Trophoblast cell (in vitro differentiated cells and primary cell): ENCODE data around the gene GATA5.

Source experiments
- DNase-seq, 2 donors: peaks; one replicate each; pipeline ENCODE4 v3.0.0-alpha.2; 2016
- H2AFZ ChIP-seq: 2 replicates; pipeline ENCODE4 v1.6.1; 2013; ENCODE audit warnings: low read length, moderate library complexity, mild to moderate bottlenecking; ENCODE audit not compliant: insufficient read depth, poor library complexity
- H2AK5ac ChIP-seq: 2 replicates; pipeline ENCODE4 v1.6.1; 2013; ENCODE audit warnings: mild to moderate bottlenecking, low read length
- H2BK120ac ChIP-seq: 2 replicates; pipeline ENCODE4 v1.6.1; 2013; ENCODE audit warnings: low read length, mild to moderate bottlenecking, moderate library complexity; ENCODE audit not compliant: insufficient read depth, poor library complexity
- H2BK12ac ChIP-seq: 2 replicates; pipeline ENCODE4 v1.6.1; 2013; ENCODE audit warnings: mild to moderate bottlenecking, low read length, moderate library complexity
- H2BK5ac ChIP-seq: 2 replicates; pipeline ENCODE4 v1.6.1; 2013; ENCODE audit warnings: low read length, low read depth, moderate library complexity, mild to moderate bottlenecking; ENCODE audit not compliant: poor library complexity
- H3K14ac ChIP-seq: 2 replicates; pipeline ENCODE4 v1.6.1; 2013; ENCODE audit warnings: mild to moderate bottlenecking, low read length
- H3K18ac ChIP-seq: 2 replicates; pipeline ENCODE4 v1.6.1; 2013; ENCODE audit warnings: mild to moderate bottlenecking, low read length
- H3K23ac ChIP-seq: 2 replicates; pipeline ENCODE4 v1.6.1; 2013; ENCODE audit warnings: low read length
- H3K27ac ChIP-seq: 2 replicates; pipeline ENCODE4 v1.5.1; 2013; ENCODE audit warnings: low read depth, mild to moderate bottlenecking, inconsistent platforms, low read length, moderate library complexity
- H3K27me3 ChIP-seq: 2 replicates; pipeline ENCODE4 v1.6.1; 2013; ENCODE audit warnings: inconsistent platforms, mild to moderate bottlenecking, low read length, moderate library complexity; ENCODE audit not compliant: insufficient read depth
- H3K36me3 ChIP-seq, 2 experiments: 1 replicate in 1 of 2; 2 replicates in 1 of 2; pipeline ENCODE4 v1.6.1; 2013; ENCODE audit warnings: low read length in 2 of 2, mild to moderate bottlenecking in 2 of 2, moderate library complexity in 1 of 2; ENCODE audit not compliant: insufficient read depth in 2 of 2, control insufficient read depth in 1 of 2
- H3K4ac ChIP-seq: 2 replicates; pipeline ENCODE4 v1.6.1; 2013; ENCODE audit warnings: low read depth, mild to moderate bottlenecking, low read length, moderate library complexity
- H3K4me1 ChIP-seq, 2 experiments: 1 replicate in 1 of 2; 2 replicates in 1 of 2; pipeline ENCODE4 v1.6.1; 2013; ENCODE audit warnings: low read length in 2 of 2, mild to moderate bottlenecking in 2 of 2, moderate library complexity in 1 of 2; ENCODE audit not compliant: insufficient read depth in 2 of 2, control insufficient read depth in 1 of 2
- H3K4me2 ChIP-seq: 2 replicates; pipeline ENCODE4 v1.6.1; 2013; ENCODE audit warnings: inconsistent platforms, mild to moderate bottlenecking, low read length, moderate library complexity
- H3K4me3 ChIP-seq: 2 replicates; pipeline ENCODE4 v1.5.1; 2013; ENCODE audit warnings: mild to moderate bottlenecking, low read depth, low read length, inconsistent platforms
- H3K79me1 ChIP-seq: one replicate; pipeline ENCODE4 v1.6.1; 2013; ENCODE audit warnings: low read length
- H3K79me2 ChIP-seq: 2 replicates; pipeline ENCODE4 v1.6.1; 2013; ENCODE audit warnings: low read length, mild to moderate bottlenecking; ENCODE audit not compliant: control insufficient read depth, insufficient read depth, poor library complexity
- H3K9ac ChIP-seq: 2 replicates; pipeline ENCODE4 v1.6.1; 2013; ENCODE audit warnings: mild to moderate bottlenecking, low read length
- H3K9me3 ChIP-seq: 2 replicates; pipeline ENCODE4 v1.6.1; 2013; ENCODE audit warnings: low read depth, mild to moderate bottlenecking, control low read depth, inconsistent platforms, low read length; ENCODE audit not compliant: insufficient read depth
- H4K12ac ChIP-seq: 2 replicates; pipeline ENCODE4 v1.6.1; 2013; ENCODE audit warnings: low read depth, mild to moderate bottlenecking, low read length, moderate library complexity
- H4K8ac ChIP-seq: 2 replicates; pipeline ENCODE4 v1.6.1; 2013; ENCODE audit warnings: low read depth, mild to moderate bottlenecking, low read length, moderate library complexity
- H4K91ac ChIP-seq: one replicate; pipeline ENCODE4 v1.6.1; 2013; ENCODE audit warnings: low read depth, mild to moderate bottlenecking, low read length, moderate library complexity
- WGBS: extraction: QIAGEN DNeasy Blood & Tissue Kit; methylation state at CpG from one replicate; pipeline ENCODE4 v1.1.7; 2013; ENCODE audit warnings: missing lambda C conversion rate; ENCODE audit not compliant: insufficient read length, insufficient coverage; ENCODE audit errors: extremely low coverage; 5-methylcytosine and 5-hydroxymethylcytosine counted together

The GATA5 gene

DNA sequence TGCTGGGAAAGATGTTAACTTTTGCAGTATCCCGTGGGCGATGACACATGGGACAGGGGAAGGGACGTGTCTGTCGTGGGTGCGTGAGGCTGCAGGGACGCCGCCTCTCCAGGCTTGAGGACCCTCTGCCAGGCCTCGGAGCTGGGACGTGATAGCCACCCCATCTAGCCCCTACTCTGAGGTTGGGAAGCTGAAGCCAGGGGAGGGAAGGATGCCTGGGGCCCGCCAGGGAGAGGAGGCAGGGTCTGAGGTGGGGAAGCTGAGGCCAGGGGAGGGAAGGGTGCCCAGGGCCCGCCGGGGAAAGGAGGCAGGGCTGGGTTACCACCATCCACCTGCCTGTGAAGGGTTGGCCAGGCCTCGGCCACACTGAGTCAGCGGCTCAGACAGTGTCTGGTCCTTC, 38.2 kb upstream of the GATA5 start:
- DNase-seq = no peak
- no peak overlapping the region for H3K9ac ChIP-seq
- no peak overlapping the region for H4K12ac ChIP-seq
- H3K14ac ChIP-seq = no peak overlapping the region
- no peak overlapping the region for H2BK120ac ChIP-seq
- no peaks in the 10 kb centered on the region for H3K27me3 ChIP-seq
- no peaks in the 10 kb centered on the region for H3K36me3 ChIP-seq
- H3K4me1 ChIP-seq = no peaks in the 10 kb centered on the region
- no peaks in the 10 kb centered on the region for H3K79me2 ChIP-seq
- no peak overlapping the region for H2AFZ ChIP-seq
- no CpG with 5 or more reads among the region's 14 CpGs for WGBS
- H2BK12ac ChIP-seq = no peak overlapping the region
- no peak overlapping the region for H4K8ac ChIP-seq
- no peaks in the 10 kb centered on the region for H3K9me3 ChIP-seq
- no peak overlapping the region for H3K4ac ChIP-seq
- H3K27ac ChIP-seq = no peak overlapping the region
- no peak overlapping the region for H3K4me3 ChIP-seq
- H3K79me1 ChIP-seq = no peaks in the 10 kb centered on the region
- H4K91ac ChIP-seq = no peak overlapping the region
- H3K4me2 ChIP-seq = no peak overlapping the region
- H3K23ac ChIP-seq = no peak overlapping the region
- no peak overlapping the region for H2BK5ac ChIP-seq
- no peak overlapping the region for H2AK5ac ChIP-seq
- H3K18ac ChIP-seq = no peak overlapping the region

DNA sequence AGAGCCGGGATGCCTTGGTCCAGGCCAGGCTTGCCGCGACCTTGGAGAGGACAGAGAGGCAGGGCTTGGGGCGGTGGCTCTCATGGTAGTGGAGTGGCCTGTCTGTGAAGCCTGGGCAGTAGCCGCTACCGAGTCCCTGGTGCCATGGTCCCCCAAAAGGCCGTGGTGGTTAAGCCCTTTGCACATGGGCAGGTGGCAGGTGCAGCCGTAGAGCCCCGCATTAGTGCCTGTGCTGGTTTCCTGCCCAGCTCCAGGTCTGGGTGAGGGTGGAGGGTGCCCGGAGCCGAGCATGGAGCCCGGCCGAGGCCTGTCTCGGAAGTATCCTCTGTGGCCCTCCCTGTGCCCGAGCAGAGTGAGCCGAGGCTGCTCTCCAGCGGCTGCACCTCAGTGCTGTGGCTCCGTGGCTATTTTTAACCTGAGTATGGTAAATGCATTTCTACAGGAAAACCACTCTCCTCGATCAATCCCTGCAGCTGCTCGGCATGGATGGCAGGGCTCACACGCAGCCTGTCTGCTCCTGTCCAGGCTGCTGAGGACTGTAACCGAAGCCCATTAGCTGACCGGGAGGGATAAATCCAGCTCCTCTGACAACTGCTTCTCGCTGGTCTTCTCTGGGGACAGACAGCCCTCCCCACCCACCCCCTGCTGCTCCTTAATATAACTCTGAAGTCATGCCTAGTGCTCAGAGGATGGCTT, 36.3 kb upstream of the GATA5 start:
- no peak overlapping the region for H3K9ac ChIP-seq
- no peak overlapping the region for H3K27ac ChIP-seq
- H4K12ac ChIP-seq = no peak overlapping the region
- no peaks in the 10 kb centered on the region for H3K79me2 ChIP-seq
- H3K4ac ChIP-seq = no peak overlapping the region
- H3K9me3 ChIP-seq = no peaks in the 10 kb centered on the region
- no peak overlapping the region for H3K4me2 ChIP-seq
- H3K79me1 ChIP-seq = no peaks in the 10 kb centered on the region
- H2AK5ac ChIP-seq = no peak overlapping the region
- no peaks in the 10 kb centered on the region for H3K27me3 ChIP-seq
- H2AFZ ChIP-seq = no peak overlapping the region
- no peaks in the 10 kb centered on the region for H3K36me3 ChIP-seq
- H4K91ac ChIP-seq = no peak overlapping the region
- DNase-seq = no peak
- no peak overlapping the region for H2BK5ac ChIP-seq
- no peak overlapping the region for H4K8ac ChIP-seq
- no peak overlapping the region for H2BK120ac ChIP-seq
- no peak overlapping the region for H3K14ac ChIP-seq
- no peaks in the 10 kb centered on the region for H3K4me1 ChIP-seq
- no peak overlapping the region for H3K23ac ChIP-seq
- H3K18ac ChIP-seq = no peak overlapping the region
- no peak overlapping the region for H2BK12ac ChIP-seq
- no peak overlapping the region for H3K4me3 ChIP-seq
- no CpG with 5 or more reads among the region's 24 CpGs for WGBS

DNA sequence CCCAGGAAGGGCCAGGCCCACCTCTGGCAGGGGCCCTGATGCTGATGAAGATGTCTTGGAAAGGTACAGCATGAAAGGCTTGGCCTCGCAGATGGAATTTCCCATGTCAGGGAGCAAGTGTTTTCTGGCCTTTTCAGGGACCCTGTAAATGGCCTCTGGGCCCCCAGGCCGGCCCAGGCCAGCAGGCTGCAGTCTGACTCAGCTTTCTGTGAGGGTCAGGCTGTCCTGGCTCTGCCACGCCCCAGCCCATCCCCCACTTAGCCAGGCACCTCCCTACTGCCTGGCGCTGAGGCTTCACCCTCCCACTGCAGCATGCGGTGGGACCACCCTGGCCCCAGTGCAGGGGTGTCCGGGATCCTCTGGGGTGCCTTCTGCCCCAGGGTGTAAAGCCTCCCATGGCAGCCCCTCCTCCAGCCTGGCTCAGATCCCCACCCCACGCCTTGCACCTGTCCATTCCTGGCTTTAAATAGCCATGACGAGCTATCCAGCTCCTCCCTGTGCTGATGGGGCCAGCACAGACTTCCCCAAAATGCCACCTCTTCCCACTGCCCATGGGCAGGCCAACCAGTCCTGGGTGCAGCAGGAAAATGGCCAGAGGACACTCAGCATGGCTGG, 35.6 kb upstream of the GATA5 start:
- H3K79me2 ChIP-seq = no peaks in the 10 kb centered on the region

DNA sequence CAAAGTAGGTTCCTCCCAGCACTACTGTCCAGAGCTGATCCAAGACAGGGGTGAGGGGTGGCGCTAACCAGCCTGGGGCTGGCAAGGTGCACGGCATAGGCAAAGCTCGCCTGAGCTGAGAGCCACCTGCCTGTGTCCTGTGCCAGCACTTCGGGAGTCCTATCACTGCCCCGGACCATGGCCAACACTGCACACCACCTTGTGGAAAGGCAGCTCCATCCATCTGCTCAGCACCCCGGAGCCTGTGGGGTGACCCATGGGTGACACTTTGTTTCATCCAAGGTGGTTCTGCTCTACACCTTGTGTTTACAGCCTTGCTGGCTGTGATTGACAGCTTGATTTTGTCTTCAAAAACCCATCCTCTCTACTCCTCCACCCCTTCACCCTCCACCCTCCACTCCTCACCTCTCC, 32.9 kb upstream of the GATA5 start:
- H4K12ac ChIP-seq = no peak overlapping the region
- no peak overlapping the region for H4K8ac ChIP-seq
- no peak overlapping the region for H2AFZ ChIP-seq
- no peaks in the 10 kb centered on the region for H3K79me2 ChIP-seq
- H3K9ac ChIP-seq = no peak overlapping the region
- H3K14ac ChIP-seq = no peak overlapping the region
- no peak overlapping the region for H3K18ac ChIP-seq
- peaks cover 3% of the 10 kb centered on the region for H3K9me3 ChIP-seq
- no peak for DNase-seq
- no CpG with 5 or more reads among the region's 6 CpGs for WGBS
- no peak overlapping the region for H2AK5ac ChIP-seq
- H3K79me1 ChIP-seq = no peaks in the 10 kb centered on the region
- H2BK5ac ChIP-seq = no peak overlapping the region
- no peak overlapping the region for H2BK12ac ChIP-seq
- no peaks in the 10 kb centered on the region for H3K4me1 ChIP-seq
- H3K4me3 ChIP-seq = no peak overlapping the region
- H3K4me2 ChIP-seq = no peak overlapping the region
- H3K27ac ChIP-seq = no peak overlapping the region
- H4K91ac ChIP-seq = no peak overlapping the region
- H3K23ac ChIP-seq = no peak overlapping the region
- H3K27me3 ChIP-seq = no peaks in the 10 kb centered on the region
- no peak overlapping the region for H2BK120ac ChIP-seq
- H3K36me3 ChIP-seq = no peaks in the 10 kb centered on the region
- no peak overlapping the region for H3K4ac ChIP-seq

More for the DNA sequence above, 35.6 kb upstream of the GATA5 start:
- no CpG with 5 or more reads among the region's 8 CpGs for WGBS
- no peaks in the 10 kb centered on the region for H3K36me3 ChIP-seq
- H3K27ac ChIP-seq = no peak overlapping the region
- no peak overlapping the region for H3K4me3 ChIP-seq
- no peak overlapping the region for H4K8ac ChIP-seq
- no peak overlapping the region for H4K91ac ChIP-seq
- no peak overlapping the region for H3K4ac ChIP-seq
- no peak for DNase-seq
- H3K79me1 ChIP-seq = no peaks in the 10 kb centered on the region
- no peak overlapping the region for H4K12ac ChIP-seq
- H2BK120ac ChIP-seq = no peak overlapping the region
- H3K9me3 ChIP-seq = no peaks in the 10 kb centered on the region
- H3K4me1 ChIP-seq = no peaks in the 10 kb centered on the region
- no peak overlapping the region for H2AFZ ChIP-seq
- H2BK12ac ChIP-seq = no peak overlapping the region
- no peak overlapping the region for H3K9ac ChIP-seq
- no peak overlapping the region for H3K4me2 ChIP-seq
- H3K14ac ChIP-seq = no peak overlapping the region
- H3K18ac ChIP-seq = no peak overlapping the region
- H3K23ac ChIP-seq = no peak overlapping the region
- no peak overlapping the region for H2AK5ac ChIP-seq
- no peaks in the 10 kb centered on the region for H3K27me3 ChIP-seq
- no peak overlapping the region for H2BK5ac ChIP-seq
